MV-4-11 (cell line): ENCODE data around the gene PCF11.
"Not testable (repeated sequence)": the region's sequence is repeated elsewhere in the genome, so short reads cannot be mapped to it uniquely, and the experiment has no call there.

Experiments used
- DNase-seq: peaks from one replicate; lab custom pipeline; 2025; lab: John Stamatoyannopoulos, UW

PCF11 gene

GRCh38 chr11:83156996-83157593 lies at the start of gene PCF11:
PCF11 (plus strand) TSS chr11:83157131; CDS start chr11:83157440, 309 bp downstream.
- DNase-seq = no peak

- no peak for DNase-seq
These were observed 44.0 kb upstream of the PCF11 start for GRCh38 chr11:83112886-83113285.

GRCh38 chr11:83115026-83115425 lies 41.9 kb upstream of the PCF11 start:
- DNase-seq = no peak

GRCh38 chr11:83115551-83115950 lies 41.4 kb upstream of the PCF11 start:
- no peak for DNase-seq

GRCh38 chr11:83116015-83116641 lies 40.8 kb upstream of the PCF11 start:
- no peak for DNase-seq

GRCh38 chr11:83118814-83119213 lies 38.1 kb upstream of the PCF11 start:
- DNase-seq = no peak

- DNase-seq = no peak
These were observed 37.7 kb upstream of the PCF11 start for GRCh38 chr11:83119216-83119615.

GRCh38 chr11:83120327-83120726 lies 36.6 kb upstream of the PCF11 start:
- no peak for DNase-seq

- DNase-seq = no peak
These were observed 34.9 kb upstream of the PCF11 start for GRCh38 chr11:83122050-83122449.

GRCh38 chr11:83122766-83123165 lies 34.2 kb upstream of the PCF11 start:
- DNase-seq = no peak

- no peak for DNase-seq
These were observed 32.1 kb upstream of the PCF11 start for GRCh38 chr11:83124636-83125424.

GRCh38 chr11:83125577-83125976 lies 31.4 kb upstream of the PCF11 start:
- no peak for DNase-seq

- DNase-seq = no peak
These were observed 29.7 kb upstream of the PCF11 start for GRCh38 chr11:83127310-83127637.

- no peak for DNase-seq
These were observed 24.7 kb upstream of the PCF11 start for GRCh38 chr11:83132191-83132590.

GRCh38 chr11:83133266-83133665 lies 23.7 kb upstream of the PCF11 start:
- DNase-seq = not testable (repeated sequence)

GRCh38 chr11:83139310-83139709 lies 17.6 kb upstream of the PCF11 start:
- no peak for DNase-seq

GRCh38 chr11:83140691-83141455 lies 16.1 kb upstream of the PCF11 start:
- peak; percentile 83 for DNase-seq

GRCh38 chr11:83147895-83148294 lies 9.0 kb upstream of the PCF11 start:
- DNase-seq = no peak

GRCh38 chr11:83150450-83150849 lies 6.5 kb upstream of the PCF11 start:
- DNase-seq = no peak

GRCh38 chr11:83151274-83151977 lies 5.5 kb upstream of the PCF11 start:
- peak; percentile 36 for DNase-seq

GRCh38 chr11:83152264-83152663 lies 4.7 kb upstream of the PCF11 start:
- DNase-seq = no peak

GRCh38 chr11:83153764-83154163 lies 3.2 kb upstream of the PCF11 start:
- DNase-seq = peak; percentile 47
